Ovary (tissue), 3 donors: ENCODE measurements around the gene CCDC187.

ENCODE experiments used
- CTCF ChIP-seq, 3 donors: fragments of 450-650 bp in 2 of 3; fragments of 200-600 bp in 1 of 3; IDR thresholded peaks; one replicate each; pipeline versions ENCODE4 v1.5.1 to v1.8.0; 2016 to 2022; ENCODE audit warnings: antibody characterized with exemption in 3 of 3, mild to moderate bottlenecking in 1 of 3
- EP300 ChIP-seq: sonication (generic); formaldehyde crosslinking; IDR thresholded peaks from one replicate; pipeline ENCODE4 v1.6.1; 2017; ENCODE audit warnings: antibody characterized with exemption
- POLR2A ChIP-seq: fragments of 450-650 bp; IDR thresholded peaks from one replicate; pipeline ENCODE4 v1.6.1; 2017; ENCODE audit warnings: antibody characterized with exemption, mild to moderate bottlenecking, moderate library complexity
- donor health status: DM: no; HTN: no; CAD: no.

GRCh38 chr9:136255896-136256890, 47.7 kb downstream of the CCDC187 start:
- TF ChIP-seq CTCF (IDR thresholded peaks at IDR 0.05): no peak
- TF ChIP-seq POLR2A: no peak
- no peak for TF ChIP-seq EP300
